NCI-H187 (cell line): Measurements from ENCODE around the gene GPR37.

Experiments
- DNase-seq, 2 experiments: peaks; one replicate each; lab custom pipeline; 2025; lab: John Stamatoyannopoulos, UW

Gene GPR37

GRCh38 chr7:124724079-124724478 lies 41.5 kb downstream of the GPR37 start:
- DNase-seq = no peak

- DNase-seq = no peak
These were observed 42.6 kb downstream of the GPR37 start for GRCh38 chr7:124723012-124723411.

- no peak for DNase-seq
These were observed 43.3 kb downstream of the GPR37 start for GRCh38 chr7:124722292-124722691.

- DNase-seq = no peak
These were observed 45.4 kb downstream of the GPR37 start for GRCh38 chr7:124720195-124720594.

DNA sequence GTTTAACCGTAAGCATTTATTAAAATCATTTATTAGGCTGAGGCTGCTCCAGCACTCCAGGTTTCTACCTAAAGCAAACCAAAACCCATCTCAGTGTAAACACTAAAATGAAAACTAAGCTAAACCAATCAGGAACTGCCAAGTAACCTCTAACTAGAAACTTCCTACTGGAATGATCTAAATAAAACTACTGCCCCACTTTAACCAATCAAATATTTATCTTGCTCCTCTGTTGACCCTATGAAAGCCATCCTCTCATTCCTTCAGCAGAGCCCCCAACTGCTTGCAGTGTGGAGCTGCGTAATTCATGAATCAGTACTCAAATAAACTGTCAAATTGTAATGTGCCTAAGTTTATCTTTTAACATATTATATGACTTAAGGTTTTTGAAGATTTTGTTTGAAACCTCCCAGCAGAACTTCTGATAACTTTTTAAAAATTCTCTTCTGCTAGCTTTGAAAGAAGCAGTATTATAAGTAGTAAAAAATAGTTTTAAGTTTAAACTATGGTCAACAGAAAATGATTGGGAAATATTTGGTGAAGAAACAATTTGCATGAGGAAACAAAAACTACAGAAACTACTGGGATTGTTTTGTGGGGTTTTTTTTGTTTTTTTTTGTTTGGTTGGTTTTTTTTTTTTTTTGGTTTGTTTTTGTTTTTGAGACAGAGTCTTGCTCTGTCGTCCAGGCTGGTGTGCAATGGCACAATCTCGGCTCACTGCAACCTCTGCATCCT lies 47.4 kb downstream of the GPR37 start:
- no peak for DNase-seq

GRCh38 chr7:124716894-124717293 lies 48.7 kb downstream of the GPR37 start:
- DNase-seq = no peak

GRCh38 chr7:124713086-124713485 lies 52.5 kb downstream of the GPR37 start:
- no peak for DNase-seq

- DNase-seq = no peak
These were observed 53.6 kb downstream of the GPR37 start for GRCh38 chr7:124712017-124712416.

GRCh38 chr7:124702385-124702784 lies 63.2 kb downstream of the GPR37 start:
- DNase-seq = no peak

DNA sequence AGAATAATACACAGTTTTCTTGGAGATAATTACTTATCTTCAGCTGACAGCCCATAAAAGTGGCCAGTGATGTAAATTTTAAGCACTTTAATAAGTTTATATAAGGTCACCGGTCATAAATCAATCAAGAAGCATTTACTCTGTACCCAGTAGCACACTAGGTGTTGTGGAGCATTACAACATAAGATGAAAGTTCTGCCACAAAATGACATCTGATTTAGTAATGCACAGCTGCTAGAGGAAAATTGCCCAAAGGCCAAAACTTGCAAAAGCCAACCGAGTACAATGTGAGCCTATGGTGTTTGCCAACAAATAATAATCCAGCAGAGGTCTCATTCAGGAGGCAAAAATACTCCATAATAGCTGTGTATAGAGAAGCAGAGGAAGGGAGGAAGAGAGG lies 63.6 kb downstream of the GPR37 start:
- DNase-seq = no peak

GRCh38 chr7:124700655-124701054 lies 64.9 kb downstream of the GPR37 start:
- DNase-seq = no peak

- no peak for DNase-seq
These were observed 66.6 kb downstream of the GPR37 start for GRCh38 chr7:124698964-124699363.

- no peak for DNase-seq
These were observed 67.8 kb downstream of the GPR37 start for GRCh38 chr7:124697746-124698145.
